Central memory CD8-positive, alpha-beta T cell (primary cell): Measurements from ENCODE around the gene HEXD.

Source experiments
- ATAC-seq: fragments of 150-1000 bp; cut with Tn5 transposase; replicated peaks from 2 replicates; pipeline ENCODE4 v1.10.0; 2022; ENCODE audit warnings: mild to moderate bottlenecking, moderate FRiP score, moderate number of reproducible peaks; ENCODE audit not compliant: poor library complexity, severe bottlenecking; ENCODE audit errors: extremely low read depth
- DNase-seq, 2 donors: peaks; one replicate each; pipeline ENCODE4 v3.0.0; 2021; ENCODE audit warnings: low spot score in 2 of 2
- H3K27ac Mint-ChIP-seq: one replicate; pipeline ENCODE4 v1.8.0; 2022; ENCODE audit warnings: low read depth, mild to moderate bottlenecking, moderate library complexity, mixed read lengths
- H3K27me3 Mint-ChIP-seq: one replicate; pipeline ENCODE4 v1.8.0; 2022; ENCODE audit warnings: mixed read lengths
- H3K36me3 Mint-ChIP-seq: one replicate; pipeline ENCODE4 v1.8.0; 2022; ENCODE audit warnings: mild to moderate bottlenecking, moderate library complexity, mixed read lengths; ENCODE audit not compliant: insufficient read depth
- H3K4me1 Mint-ChIP-seq: one replicate; pipeline ENCODE4 v1.8.0; 2022; ENCODE audit warnings: mixed read lengths
- H3K4me3 Mint-ChIP-seq: one replicate; pipeline ENCODE4 v1.8.0; 2022; ENCODE audit warnings: mild to moderate bottlenecking, moderate library complexity, mixed read lengths
- H3K9me3 Mint-ChIP-seq: one replicate; pipeline ENCODE4 v1.8.0; 2022; ENCODE audit warnings: mixed read lengths

Gene HEXD

GRCh38 chr17:82419540-82419939, 1.4 kb downstream of the HEXD start:
- Mint-ChIP-seq H3K4me1 (peaks cover 27% of the 10 kb centered on the region), H3K36me3 (peaks cover 22% of the 10 kb centered on the region), H3K27me3 (no peaks in the 10 kb centered on the region), H3K9me3 (no peaks in the 10 kb centered on the region), H3K27ac (peak overlapping the region; percentile 49), H3K4me3 (peak overlapping the region; percentile 68)
- no peak for ATAC-seq
- DNase-seq, result no peak

GRCh38 chr17:82424001-82424862, 6.1 kb downstream of the HEXD start:
- ATAC-seq (no peak), DNase-seq (peak; percentile 33 to 43)
- peaks cover 21% of the 10 kb centered on the region for H3K36me3 Mint-ChIP-seq
- no peaks in the 10 kb centered on the region for H3K27me3 Mint-ChIP-seq
- peaks cover 14% of the 10 kb centered on the region for H3K4me1 Mint-ChIP-seq
- H3K9me3 Mint-ChIP-seq, result no peaks in the 10 kb centered on the region
- H3K4me3 Mint-ChIP-seq, result no peak overlapping the region
- H3K27ac Mint-ChIP-seq, result peak overlapping the region; percentile 69

GRCh38 chr17:82424863-82425159, 6.7 kb downstream of the HEXD start:
- Mint-ChIP-seq H3K4me3 (no peak overlapping the region), H3K27ac (peak overlapping the region; percentile 69), H3K9me3 (no peaks in the 10 kb centered on the region), H3K36me3 (peaks cover 19% of the 10 kb centered on the region), H3K4me1 (peaks cover 18% of the 10 kb centered on the region), H3K27me3 (no peaks in the 10 kb centered on the region)
- no peak for ATAC-seq
- DNase-seq, result no peak

GRCh38 chr17:82428546-82428945, 10.4 kb downstream of the HEXD start:
- peaks cover 4% of the 10 kb centered on the region for H3K36me3 Mint-ChIP-seq
- no peaks in the 10 kb centered on the region for H3K9me3 Mint-ChIP-seq
- DNase-seq (no peak), ATAC-seq (no peak)
- no peak overlapping the region for H3K4me3 Mint-ChIP-seq
- no peak overlapping the region for H3K27ac Mint-ChIP-seq
- peaks cover 18% of the 10 kb centered on the region for H3K4me1 Mint-ChIP-seq
- H3K27me3 Mint-ChIP-seq, result no peaks in the 10 kb centered on the region

GRCh38 chr17:82429824-82430223, 11.7 kb downstream of the HEXD start:
- H3K4me1 Mint-ChIP-seq, result peaks cover 17% of the 10 kb centered on the region
- H3K27ac Mint-ChIP-seq, result peak overlapping the region; percentile 1
- ATAC-seq, result no peak
- H3K4me3 Mint-ChIP-seq, result no peak overlapping the region
- no peak for DNase-seq
- H3K9me3 Mint-ChIP-seq, result no peaks in the 10 kb centered on the region
- peaks cover 4% of the 10 kb centered on the region for H3K36me3 Mint-ChIP-seq
- no peaks in the 10 kb centered on the region for H3K27me3 Mint-ChIP-seq

- Mint-ChIP-seq H3K27me3 (no peaks in the 10 kb centered on the region), H3K4me1 (peaks cover 16% of the 10 kb centered on the region), H3K4me3 (no peak overlapping the region), H3K36me3 (no peaks in the 10 kb centered on the region), H3K9me3 (no peaks in the 10 kb centered on the region), H3K27ac (no peak overlapping the region)
- no peak for DNase-seq
- no peak for ATAC-seq
Measured at GRCh38 chr17:82432017-82432416, 13.9 kb downstream of the HEXD start.

- no peaks in the 10 kb centered on the region for H3K9me3 Mint-ChIP-seq
- ATAC-seq (no peak), DNase-seq (no peak)
- H3K4me1 Mint-ChIP-seq, result peaks cover 16% of the 10 kb centered on the region
- H3K36me3 Mint-ChIP-seq, result peaks cover 4% of the 10 kb centered on the region
- H3K4me3 Mint-ChIP-seq, result no peak overlapping the region
- H3K27ac Mint-ChIP-seq, result no peak overlapping the region
- no peaks in the 10 kb centered on the region for H3K27me3 Mint-ChIP-seq
Measured at GRCh38 chr17:82433560-82434215, 15.5 kb downstream of the HEXD start.

GRCh38 chr17:82434216-82434565, 16.0 kb downstream of the HEXD start:
- DNase-seq (no peak), ATAC-seq (peak; percentile 67)
- no peak overlapping the region for H3K27ac Mint-ChIP-seq

GRCh38 chr17:82435103-82435502, 17.0 kb downstream of the HEXD start:
- H3K36me3 Mint-ChIP-seq, result peaks cover 4% of the 10 kb centered on the region
- peaks cover 7% of the 10 kb centered on the region for H3K4me1 Mint-ChIP-seq
- H3K27ac Mint-ChIP-seq, result no peak overlapping the region
- no peak for ATAC-seq
- H3K4me3 Mint-ChIP-seq, result no peak overlapping the region
- H3K9me3 Mint-ChIP-seq, result no peaks in the 10 kb centered on the region
- no peaks in the 10 kb centered on the region for H3K27me3 Mint-ChIP-seq
- DNase-seq, result no peak

More at GRCh38 chr17:82434216-82434565, 16.0 kb downstream of the HEXD start:
- Mint-ChIP-seq H3K9me3 (no peaks in the 10 kb centered on the region), H3K36me3 (peaks cover 4% of the 10 kb centered on the region), H3K27me3 (no peaks in the 10 kb centered on the region), H3K4me3 (no peak overlapping the region), H3K4me1 (peaks cover 16% of the 10 kb centered on the region)

- DNase-seq, result no peak
- Mint-ChIP-seq H3K9me3 (no peaks in the 10 kb centered on the region), H3K4me1 (peaks cover 5% of the 10 kb centered on the region), H3K27ac (peak overlapping the region; percentile 51), H3K36me3 (peaks cover 4% of the 10 kb centered on the region), H3K4me3 (no peak overlapping the region), H3K27me3 (no peaks in the 10 kb centered on the region)
- ATAC-seq, result no peak
Measured at GRCh38 chr17:82435601-82436583, 17.7 kb downstream of the HEXD start.

GRCh38 chr17:82436601-82437324, 18.6 kb downstream of the HEXD start:
- no peak overlapping the region for H3K4me3 Mint-ChIP-seq
- DNase-seq (no peak), ATAC-seq (no peak)
- no peaks in the 10 kb centered on the region for H3K27me3 Mint-ChIP-seq
- H3K27ac Mint-ChIP-seq, result no peak overlapping the region
- no peaks in the 10 kb centered on the region for H3K9me3 Mint-ChIP-seq
- H3K36me3 Mint-ChIP-seq, result peaks cover 4% of the 10 kb centered on the region
- peaks cover 5% of the 10 kb centered on the region for H3K4me1 Mint-ChIP-seq

GRCh38 chr17:82437325-82437668, 19.1 kb downstream of the HEXD start:
- H3K27me3 Mint-ChIP-seq, result no peaks in the 10 kb centered on the region
- no peak overlapping the region for H3K27ac Mint-ChIP-seq
- H3K9me3 Mint-ChIP-seq, result no peaks in the 10 kb centered on the region
- ATAC-seq (no peak), DNase-seq (no peak)
- H3K36me3 Mint-ChIP-seq, result peaks cover 6% of the 10 kb centered on the region
- no peak overlapping the region for H3K4me3 Mint-ChIP-seq
- peaks cover 5% of the 10 kb centered on the region for H3K4me1 Mint-ChIP-seq
